GM18499 (cell line): ENCODE data around the gene OLR1.
"Not testable (repeated sequence)": the region's sequence is repeated elsewhere in the genome, so short reads cannot be mapped to it uniquely, and the experiment has no call there.

ENCODE experiments used
- ATAC-seq: cut with Tn5 transposase; IDR thresholded peaks from one replicate; pipeline ENCODE4 v1.9.1; 2021; ENCODE audit warnings: moderate number of reproducible peaks; ENCODE audit not compliant: insufficient read depth, unreplicated experiment

The OLR1 gene

GRCh38 chr12:10191865-10192264, 19.9 kb upstream of the OLR1 start:
- no peak for ATAC-seq

- no peak for ATAC-seq
Measured at GRCh38 chr12:10190558-10191388, 18.8 kb upstream of the OLR1 start.

DNA sequence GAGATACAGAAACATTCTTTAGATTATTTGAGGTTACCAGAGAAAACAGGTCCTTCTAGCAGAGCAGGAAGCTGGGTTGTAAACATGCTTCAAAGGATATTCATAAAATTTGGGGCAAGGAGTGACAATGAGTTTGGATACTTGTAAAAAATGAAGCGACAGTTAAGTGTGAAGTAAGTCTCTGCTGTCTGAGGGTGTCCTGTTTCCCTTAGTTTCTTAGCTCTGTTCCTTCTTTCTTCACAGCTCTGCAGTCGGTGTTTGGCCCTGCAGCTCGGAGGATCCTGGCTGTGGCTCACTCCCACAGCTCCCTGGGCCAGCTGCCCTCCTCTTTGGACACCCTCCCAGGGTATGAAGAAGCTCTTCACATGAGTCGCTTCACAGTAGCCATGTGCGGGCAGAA, 17.7 kb upstream of the OLR1 start:
- ATAC-seq = no peak

DNA sequence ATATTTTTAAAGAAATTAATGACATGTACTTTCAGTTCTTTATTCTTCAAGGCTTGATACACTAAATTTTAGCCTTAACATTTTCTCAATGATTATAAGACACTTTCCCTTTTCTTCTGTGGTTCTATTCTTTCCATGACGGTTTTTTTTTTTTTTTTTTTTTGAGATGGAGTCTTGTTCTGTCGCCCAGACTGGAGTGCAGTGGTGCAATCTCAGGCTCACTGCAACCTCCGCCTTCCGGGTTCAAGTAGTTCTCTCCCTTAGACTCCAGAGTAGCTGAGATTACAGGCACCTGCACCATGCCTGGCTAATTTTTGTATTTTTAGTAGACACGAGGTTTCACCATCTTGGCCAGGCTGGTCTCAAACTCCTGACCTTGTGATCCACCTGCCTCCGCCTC, 15.0 kb upstream of the OLR1 start:
- ATAC-seq = not testable (repeated sequence)

GRCh38 chr12:10186299-10186698, 14.4 kb upstream of the OLR1 start:
- no peak for ATAC-seq

DNA sequence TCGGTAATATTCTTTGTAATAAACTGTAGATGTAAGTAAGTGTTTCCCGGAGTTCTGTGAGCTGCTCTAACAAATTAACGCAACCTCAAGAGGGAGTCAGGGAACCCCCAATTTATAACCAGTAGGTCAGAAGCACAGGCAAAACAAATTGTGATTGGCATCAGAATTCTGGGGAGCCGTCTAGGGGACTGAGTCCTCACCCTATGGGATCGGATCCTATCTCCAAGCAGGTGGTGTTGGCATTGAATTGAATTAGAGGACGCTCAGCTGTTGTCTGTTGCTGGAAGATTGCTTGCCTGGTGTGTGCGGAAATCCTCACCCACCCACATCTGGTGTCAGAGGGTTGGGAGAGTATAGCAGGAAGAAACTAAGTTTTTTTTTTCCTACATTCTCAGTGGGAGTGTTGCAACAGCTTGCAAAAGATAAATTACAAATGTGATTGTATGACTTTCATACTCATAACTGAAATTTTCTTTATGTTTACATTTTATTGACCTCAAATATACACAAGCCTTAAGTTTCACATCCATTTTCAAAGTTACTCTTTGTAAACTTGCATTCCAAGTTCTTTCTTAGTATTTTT, 12.4 kb upstream of the OLR1 start:
- no peak for ATAC-seq

- no peak for ATAC-seq
Measured at GRCh38 chr12:10182354-10183049, 10.6 kb upstream of the OLR1 start.

DNA sequence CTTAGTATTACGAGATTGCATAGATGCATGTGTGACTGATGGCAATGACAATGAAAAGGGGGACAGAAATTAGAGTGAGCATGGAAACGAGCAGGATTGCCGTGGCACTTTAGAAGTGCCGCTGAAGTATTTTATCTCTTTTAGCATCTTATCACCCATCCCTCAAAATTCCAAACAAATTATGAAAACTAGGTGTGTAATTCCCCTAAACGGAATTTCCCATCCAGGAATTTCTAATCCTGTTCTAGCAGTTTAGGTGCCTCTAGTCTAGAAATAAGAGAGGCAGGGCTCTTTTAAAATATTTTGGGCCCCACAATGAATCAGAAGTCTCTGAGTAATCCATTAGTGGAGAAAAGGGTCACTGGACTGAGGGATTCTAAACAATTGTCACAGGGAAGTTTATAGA, 7.8 kb upstream of the OLR1 start:
- no peak for ATAC-seq

- no peak for ATAC-seq
Measured at GRCh38 chr12:10178821-10179220, 6.9 kb upstream of the OLR1 start, which contains the start of gene TMEM52B. Gene TMEM52B (plus strand): TSS chr12:10179032. CDS start chr12:10179575, 543 bp downstream.

DNA sequence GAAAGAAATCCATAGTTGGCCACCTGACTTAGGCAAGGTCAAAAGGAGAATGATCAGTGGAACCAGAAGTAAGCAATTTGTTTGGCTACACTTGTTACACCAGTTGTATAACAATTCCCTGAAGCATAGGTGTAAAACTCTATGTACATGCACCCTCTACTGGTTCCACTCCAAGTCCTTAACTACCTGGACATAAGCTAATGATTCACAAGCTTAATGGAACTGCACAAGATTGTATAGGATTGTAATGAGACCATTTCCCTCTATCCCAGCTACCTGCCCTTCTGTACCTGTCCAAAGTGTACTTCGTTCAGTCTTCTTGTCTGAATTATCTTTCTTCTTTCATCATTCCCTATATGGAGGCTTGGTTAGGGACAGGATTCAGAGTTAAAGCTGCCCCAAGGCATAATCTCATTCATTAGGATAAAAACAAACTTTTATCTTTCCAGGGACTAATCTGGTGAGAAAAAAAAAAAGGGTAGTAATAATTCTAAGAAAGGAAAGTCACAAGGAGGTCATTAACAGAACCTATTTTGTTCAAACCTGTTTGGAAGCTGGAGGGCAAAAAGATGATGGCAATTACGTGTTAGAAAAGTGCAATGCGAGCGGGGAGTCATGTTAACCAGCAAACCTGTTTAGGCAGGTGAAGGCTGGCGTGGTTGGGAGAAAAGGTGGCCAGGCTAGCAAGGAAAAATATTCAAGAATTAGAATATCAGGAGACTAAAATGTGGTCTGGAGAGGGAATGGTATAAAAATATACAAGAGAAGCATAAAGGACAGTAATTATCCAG, 4.1 kb upstream of the OLR1 start:
- ATAC-seq = no peak

DNA sequence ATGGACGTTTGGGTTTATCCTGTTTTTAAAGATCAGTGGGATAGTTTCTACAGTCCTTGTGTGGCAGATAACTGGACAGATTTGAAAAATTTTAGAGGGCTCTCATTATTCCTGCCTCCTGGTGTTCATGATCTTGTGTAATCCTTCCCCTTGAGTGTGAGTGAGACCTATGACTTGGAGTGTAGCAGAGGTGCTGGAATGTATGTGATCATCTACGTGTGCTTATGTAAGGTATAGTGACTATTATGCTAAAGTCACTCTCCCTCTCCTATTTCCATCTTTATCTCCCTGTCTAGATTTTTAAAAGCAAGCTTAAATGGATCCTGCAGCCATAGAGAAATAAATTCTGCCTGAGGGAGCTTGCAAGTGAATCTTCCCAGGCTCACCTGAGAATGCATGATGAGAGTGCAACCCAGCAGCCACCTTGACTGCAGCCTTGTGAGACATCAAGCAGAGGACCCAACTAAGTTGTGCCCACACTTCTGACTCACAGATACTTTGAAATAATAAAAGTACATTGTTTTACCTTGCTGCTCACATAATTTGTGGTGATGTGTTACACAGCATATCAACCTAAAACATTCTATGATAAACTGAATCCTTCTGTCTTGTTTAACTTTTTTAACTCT, 3.2 kb upstream of the OLR1 start:
- no peak for ATAC-seq

DNA sequence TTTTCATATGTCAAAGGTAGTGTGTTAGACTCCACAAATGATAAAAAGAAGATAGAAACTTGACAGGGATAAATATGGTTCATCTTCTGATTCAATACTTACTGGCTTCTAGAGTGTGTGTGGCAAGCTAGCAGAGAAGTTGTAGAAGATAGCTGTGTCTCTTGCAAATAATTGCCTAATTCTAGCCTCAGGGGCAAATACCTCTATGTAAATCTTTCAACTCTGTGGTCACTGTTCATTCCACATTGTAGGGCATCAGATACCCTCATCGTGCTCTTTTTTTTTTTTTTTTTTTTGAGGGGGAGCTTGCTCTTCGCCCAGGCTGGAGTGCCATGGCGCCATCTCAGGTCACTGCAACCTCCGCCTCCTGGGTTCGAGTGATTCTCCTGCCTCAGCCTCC, 1.7 kb downstream of the OLR1 start:
- ATAC-seq = no peak

GRCh38 chr12:10169104-10169503, 2.8 kb downstream of the OLR1 start:
- no peak for ATAC-seq

DNA sequence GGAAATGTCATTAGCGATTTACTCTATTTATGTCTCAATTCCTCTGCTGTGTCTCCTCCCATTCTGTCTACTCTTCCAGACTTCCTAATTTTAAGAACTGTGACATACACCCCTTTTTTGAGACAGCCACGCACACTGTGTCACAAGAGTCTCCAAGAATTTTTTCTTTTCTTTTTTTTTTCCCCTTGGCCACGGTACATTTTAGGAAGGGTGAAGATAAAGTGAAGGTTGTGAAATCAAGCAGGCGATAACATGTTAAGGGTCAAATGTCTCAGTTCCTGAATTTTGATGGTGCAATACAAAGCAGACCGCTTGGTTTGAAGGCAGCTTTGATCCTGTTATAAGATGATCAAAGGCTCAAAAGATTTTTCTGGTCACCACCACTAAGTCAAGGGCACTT, 4.3 kb downstream of the OLR1 start:
- no peak for ATAC-seq

GRCh38 chr12:10165421-10165820, 6.5 kb downstream of the OLR1 start:
- no peak for ATAC-seq

GRCh38 chr12:10163084-10163483, 8.8 kb downstream of the OLR1 start:
- no peak for ATAC-seq

DNA sequence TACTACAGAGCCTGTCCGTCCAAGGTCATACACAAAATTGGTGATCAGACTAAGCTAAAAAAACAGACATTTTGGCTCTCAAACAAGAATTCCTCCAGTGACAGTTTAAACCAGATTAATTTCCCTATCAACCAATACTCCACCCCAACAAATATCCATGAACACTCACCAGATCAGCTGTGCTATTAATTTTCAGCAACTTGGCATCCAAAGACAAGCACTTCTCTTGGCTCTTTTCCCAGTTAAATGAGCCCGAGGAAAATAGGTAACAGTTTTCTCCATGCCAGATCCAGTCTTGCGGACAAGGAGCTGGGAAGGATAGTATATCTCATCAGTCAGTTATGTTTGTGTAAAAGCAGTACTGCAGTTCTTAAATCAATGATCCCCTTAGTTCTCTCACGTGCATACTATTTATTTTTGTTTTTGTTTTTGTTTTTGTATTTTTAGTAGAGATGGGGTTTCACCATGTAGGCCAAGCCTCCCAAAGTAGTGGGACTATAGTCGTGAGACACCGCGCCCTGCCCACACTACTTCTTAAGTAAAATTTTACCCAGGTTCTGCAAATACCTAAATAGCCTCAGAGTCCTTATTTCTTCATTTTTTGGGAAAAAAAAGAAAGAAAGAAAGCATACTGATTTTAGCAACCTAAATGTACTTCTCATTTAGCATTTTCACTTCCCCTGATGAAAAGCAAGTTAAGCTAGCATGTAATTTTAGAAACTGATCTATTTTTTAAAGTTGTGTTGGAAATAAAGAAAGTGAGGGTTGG, 11.1 kb downstream of the OLR1 start:
- no peak for ATAC-seq

GRCh38 chr12:10159280-10159679, 12.7 kb downstream of the OLR1 start:
- no peak for ATAC-seq

- no peak for ATAC-seq
Measured at GRCh38 chr12:10158406-10158805, 13.5 kb downstream of the OLR1 start.
